NCI-H2107 (cell line): ENCODE measurements around the gene TTYH1.

Source experiments
- DNase-seq: peaks from one replicate; lab custom pipeline; 2025; lab: John Stamatoyannopoulos, UW

TTYH1 gene

DNA sequence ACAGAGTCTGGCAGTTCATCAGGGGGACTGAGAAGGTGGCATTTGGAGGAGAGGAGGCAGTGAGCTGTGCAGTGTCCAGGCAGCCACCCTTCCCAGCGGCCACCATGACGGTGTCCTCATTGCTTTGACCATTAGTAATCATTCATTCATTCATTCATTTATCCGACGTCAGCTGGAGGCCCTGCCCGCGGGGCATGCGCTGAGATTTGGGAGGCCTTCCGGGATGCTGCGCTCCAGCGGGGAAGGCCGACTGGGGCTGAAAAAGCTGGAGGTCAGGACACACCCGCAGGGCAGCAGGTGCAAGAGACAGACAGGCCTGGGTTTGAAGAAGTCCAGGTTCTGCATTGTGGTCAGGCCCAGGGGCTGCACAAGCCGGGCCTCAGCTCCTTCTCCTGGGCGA lies 8.9 kb downstream of the TTYH1 start:
- no peak for DNase-seq

GRCh38 chr19:54424660-54425381 lies 9.6 kb downstream of the TTYH1 start:
- no peak for DNase-seq

- DNase-seq: no peak
Measured at GRCh38 chr19:54425382-54425723, 10.1 kb downstream of the TTYH1 start.

- no peak for DNase-seq
Measured at GRCh38 chr19:54426291-54426931, 11.1 kb downstream of the TTYH1 start.

DNA sequence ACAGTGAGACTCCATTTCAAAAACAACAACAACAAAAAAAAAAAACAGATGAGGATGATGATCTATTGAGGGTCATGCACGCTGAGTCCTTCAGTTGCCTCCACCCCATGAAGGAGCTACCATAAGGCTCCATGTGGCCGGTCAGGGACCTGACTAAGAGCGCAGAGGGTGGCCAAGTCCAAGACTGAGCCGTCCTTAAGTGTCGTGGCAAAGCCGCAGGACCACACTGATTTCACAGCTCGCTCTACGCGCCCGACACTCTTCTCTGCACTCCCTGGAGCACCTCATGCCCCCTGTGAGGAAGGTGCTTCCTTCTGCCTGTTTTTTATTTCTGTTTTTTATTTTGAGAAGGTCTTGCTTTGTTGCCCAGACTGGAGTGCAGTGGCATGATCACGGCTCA lies 12.3 kb downstream of the TTYH1 start:
- DNase-seq: no peak

DNA sequence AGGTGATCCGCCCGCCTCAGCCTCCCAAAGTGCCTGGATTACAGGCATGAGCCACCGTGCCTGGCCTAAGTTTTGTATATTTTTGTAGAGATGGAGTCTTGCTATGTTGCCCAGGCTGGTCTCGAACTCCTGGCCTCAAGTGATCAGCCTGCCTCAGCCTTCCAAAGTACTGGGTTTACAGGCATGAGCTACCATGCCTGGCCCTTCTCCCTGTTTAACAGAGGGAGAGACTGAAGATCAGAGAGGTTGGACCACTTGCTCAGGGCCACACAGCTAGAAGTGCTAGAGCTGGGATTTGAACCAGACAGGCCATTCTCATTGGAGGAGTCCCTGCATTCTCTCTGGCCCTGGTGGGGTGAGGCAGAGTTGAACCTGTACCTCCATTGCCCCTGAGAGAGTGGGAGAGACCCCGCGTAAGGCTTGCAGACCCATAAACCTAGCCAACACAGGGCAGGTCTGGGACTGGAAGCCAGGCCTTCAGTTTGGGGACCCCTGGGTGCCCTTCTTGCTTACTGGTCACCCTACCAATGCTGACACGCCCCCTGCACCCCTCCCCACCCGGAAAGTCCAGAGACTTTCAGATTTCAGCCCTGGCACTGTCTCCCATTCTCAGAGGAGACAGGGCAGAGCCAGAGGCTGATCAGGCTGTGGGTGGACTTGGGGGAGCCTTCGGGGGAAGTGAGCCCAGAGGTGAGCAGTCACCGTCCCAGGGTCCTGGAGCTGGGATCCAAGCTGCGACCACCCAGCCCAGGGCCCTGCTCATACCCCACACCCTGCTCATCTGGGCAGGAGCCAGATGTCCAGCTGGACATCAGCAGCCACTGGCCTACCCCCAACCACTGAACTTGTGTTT lies 13.3 kb downstream of the TTYH1 start:
- no peak for DNase-seq

DNA sequence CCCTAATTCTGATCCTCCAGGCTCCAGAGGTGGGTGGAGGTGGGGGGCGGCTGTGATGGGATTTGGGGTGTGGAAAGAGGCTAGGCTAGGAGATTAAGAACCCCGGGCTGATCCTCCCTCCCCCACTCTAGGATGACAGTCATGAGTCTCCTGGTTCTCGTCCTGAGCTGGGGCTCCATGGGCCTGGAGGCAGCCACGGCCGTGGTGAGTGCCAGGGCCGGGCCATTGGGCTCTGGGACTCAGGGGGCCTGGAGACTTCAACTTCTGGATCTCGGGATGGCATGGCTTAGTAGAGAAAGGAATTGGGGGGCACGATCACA lies 13.9 kb downstream of the TTYH1 start:
- no peak for DNase-seq

DNA sequence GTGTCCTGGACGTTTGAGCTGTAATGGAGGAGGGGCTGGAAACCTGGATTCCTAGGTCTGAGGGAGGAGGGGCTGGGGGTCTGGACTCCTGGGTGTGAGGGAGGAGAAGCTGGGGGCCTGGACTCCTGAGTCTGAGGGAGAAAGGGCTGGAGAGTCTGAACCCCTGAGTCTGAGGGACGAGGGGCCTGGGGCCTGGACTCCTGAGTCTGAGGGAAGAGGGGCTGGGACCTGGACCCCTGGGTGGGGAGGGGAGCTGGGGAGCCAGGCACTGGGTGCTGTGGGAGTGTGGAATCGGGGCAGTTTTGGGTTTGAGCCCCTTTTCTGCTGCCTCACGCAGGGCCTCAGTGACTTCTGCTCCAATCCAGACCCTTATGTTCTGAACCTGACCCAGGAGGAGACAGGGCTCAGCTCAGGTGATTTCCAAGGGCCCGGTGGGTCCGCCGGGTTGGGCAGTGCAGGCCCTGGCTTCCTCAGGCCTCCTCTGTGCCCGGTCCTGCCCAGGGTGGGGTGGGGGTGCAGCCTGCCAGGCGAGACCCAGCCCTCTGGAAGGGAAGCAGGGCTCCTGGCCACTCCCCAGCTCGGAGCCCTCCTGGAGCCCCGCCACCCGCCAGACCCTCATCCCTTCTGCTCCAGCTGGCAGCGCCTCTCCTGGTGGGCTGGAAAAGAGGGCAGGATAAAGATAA lies 14.4 kb downstream of the TTYH1 start:
- no peak for DNase-seq

- no peak for DNase-seq
Measured at GRCh38 chr19:54430306-54431254, 15.3 kb downstream of the TTYH1 start.

DNA sequence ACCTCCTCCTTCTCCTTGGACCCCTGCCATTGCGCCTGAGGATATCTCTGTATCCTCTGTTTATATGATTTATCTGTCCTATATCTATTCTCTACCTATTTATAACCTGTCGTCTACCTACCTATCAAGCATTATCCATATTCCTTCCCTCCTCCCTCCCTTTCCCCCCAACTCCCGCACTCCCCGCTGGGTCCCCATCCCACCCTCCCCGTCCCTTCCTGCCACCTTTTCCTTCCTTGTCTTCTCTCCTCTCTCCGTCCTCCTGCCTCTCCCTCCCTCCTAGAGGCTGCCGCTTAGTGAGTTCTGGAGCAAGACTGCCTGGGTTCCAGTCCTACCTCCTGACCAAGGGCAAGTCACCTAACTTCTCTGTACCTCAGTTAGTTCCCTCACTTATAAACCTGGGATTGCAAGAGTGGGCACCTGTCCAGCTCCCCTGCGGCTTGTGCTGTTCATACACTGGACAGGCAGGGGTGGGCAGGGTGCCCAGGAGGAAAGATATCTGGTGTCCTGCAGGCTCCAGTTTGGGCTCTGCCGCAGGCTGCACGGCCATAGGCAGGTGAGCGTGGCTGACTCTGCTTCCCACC lies 16.1 kb downstream of the TTYH1 start:
- DNase-seq: no peak

GRCh38 chr19:54432144-54432738 lies 17.0 kb downstream of the TTYH1 start:
- DNase-seq: no peak

- DNase-seq: no peak
Measured at GRCh38 chr19:54433697-54434096, 18.4 kb downstream of the TTYH1 start.

- DNase-seq: no peak
Measured at GRCh38 chr19:54434112-54434872, 19.0 kb downstream of the TTYH1 start.

DNA sequence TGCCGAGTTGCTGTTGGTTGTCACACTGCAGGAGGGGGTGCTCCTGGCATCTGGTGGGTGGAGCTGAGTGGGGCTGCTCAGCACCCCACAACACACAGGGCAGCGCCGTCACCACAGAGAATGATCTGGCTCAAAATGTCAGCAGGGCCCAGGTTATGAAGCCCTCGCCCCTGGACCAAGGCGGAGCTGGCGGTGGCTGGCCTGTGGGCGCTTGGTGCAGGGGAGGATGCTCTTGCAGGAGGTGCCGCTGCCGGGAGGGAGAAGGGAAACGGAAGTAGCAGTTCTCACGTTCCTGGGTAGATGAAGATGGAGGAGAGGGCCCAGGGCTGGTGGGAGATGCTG lies 19.6 kb downstream of the TTYH1 start:
- DNase-seq: no peak

DNA sequence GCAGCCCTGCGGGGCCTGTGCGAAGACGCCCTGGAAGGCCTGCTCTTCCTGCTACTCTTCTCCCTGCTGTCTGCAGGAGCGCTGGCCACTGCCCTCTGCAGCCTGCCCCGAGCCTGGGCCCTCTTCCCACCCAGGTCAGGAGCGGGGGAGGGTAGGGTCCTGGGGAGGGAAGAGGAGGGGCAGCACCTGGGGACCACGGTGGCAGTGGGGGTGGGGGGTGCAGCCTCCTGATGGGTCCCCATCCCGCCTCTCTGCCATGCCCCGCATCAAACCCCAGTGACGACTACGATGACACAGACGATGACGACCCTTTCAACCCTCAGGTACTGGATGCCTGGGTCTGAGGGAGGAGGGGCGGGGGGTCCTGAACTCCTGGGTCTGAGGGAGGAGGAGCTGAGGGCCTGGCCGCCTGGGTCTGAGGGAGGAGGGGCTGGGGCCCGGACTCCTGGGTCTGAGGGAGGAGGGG lies 20.3 kb downstream of the TTYH1 start:
- no peak for DNase-seq

DNA sequence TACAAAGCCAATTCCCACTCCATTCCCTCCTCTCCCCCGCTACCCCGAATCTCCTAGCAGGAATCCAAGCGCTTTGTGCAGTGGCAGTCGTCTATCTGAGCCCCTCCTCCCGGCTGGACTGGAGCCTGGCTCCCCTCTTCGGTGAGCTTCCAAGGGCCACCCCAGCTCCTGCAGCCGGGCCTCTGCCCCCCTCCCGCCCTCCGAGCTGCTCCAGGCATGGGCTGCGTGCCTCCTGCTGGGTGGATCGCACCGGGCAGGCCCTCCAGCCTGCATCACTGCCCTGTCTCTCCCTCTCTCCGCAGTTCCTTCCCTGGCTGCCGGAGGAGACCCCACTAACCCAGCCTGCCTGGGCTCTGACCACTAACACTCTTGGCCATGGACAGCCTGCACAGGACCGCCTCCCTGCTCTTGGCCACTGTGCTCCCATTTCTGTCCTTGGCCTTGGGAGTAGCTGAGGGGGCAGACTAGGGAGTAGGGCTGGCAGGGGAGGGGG lies 20.8 kb downstream of the TTYH1 start:
- DNase-seq: no peak

DNA sequence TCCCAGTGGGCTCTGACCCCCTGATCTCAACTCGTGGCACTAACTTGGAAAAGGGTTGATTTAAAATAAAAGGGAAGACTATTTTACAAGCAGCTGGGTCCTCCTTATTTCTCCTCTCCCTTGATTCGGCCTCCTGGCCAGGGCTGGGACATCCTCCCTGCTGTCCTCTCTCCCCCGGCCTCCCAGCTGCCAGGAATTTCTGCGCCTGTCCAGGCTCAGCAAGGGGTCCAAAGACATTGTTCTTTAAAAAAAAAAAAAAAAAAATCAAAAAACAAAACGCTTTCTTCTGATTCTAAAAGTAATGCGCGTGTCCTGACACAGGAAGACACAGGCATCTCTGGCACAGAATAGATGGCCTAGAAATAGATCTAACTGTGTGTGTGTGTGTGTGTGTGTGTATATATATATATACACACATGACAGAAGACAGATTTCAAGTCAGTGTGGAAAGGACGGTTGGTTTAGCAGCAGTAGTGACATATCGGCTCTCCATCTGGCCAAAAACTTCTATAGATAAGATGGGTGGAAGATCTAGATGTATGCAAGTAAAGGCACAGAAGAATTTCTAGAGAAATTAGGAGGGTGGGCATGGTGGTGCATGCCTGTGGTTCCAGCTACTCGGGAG lies 21.5 kb downstream of the TTYH1 start:
- DNase-seq: no peak

DNA sequence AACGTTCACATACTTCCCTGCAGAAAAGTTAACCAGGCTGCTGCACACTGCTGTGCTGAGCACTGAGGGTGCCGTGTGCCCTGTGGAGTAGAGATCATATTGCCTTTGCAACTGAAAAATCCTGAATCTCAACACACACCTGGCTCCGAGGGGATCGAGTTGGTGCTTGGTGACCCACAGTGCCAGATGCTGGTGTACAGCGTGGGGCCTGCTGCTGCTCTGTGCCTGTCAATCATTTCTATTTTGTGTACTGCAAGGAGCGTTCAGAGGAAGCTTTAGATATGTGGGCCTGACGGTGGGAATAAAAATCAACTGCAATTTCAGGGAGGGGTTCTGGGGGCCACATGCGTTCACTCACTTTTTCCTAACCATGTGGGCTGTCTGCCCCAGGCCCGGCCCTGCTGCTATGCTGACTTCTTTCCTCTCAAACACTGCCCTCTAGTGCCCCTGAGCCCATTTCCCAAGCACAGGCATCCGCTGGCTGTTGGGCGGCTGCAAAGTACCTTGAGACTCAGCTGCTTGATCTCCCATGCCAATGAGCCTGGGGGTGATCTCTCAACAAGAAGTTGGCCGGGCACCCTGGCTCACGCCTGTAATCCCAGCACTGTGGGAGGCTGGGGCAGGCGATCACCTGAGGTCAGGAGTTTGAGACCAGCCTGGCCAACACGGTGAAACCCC lies 24.0 kb downstream of the TTYH1 start:
- no peak for DNase-seq

DNA sequence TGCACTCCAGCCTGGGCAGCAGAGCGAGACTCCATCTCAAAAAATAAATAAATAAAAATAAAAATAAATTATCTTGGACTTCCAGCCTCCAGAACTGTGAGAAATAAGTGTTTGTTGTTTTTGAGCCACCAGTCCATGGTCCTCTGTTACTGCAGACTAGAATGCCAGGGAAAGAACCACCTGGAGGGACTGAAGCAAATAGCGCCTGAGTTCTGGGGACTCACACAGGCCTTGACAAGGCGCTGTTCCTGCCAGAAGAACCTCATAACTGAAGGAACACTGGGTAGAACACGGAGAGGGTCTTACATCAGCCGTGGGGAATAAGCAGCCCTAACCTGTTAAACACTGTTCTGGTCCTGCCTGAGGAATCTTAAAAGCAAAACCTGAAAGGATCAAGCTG lies 25.4 kb downstream of the TTYH1 start:
- DNase-seq: no peak
